Measurements from ENCODE around the gene MME. TPM values are rescaled to one million over a fixed set of nuclear protein-coding genes. Genes with fewer than 3 reads are reported as not detected.
A peak's percentile ranks its signal among the peaks of the same experiment; 100 is the strongest.
"Not testable (repeated sequence)": the region's sequence is repeated elsewhere in the genome, so short reads cannot be mapped to it uniquely, and the experiment has no call there.

Gene MME
- total RNA-seq, 2 experiments from 2014 or later = 84.4 to 118 TPM

GRCh38 chr3:155111971-155112370, 31.9 kb downstream of the MME start:
- no peaks in the 10 kb centered on the region for H4K20me1 ChIP-seq (ENCODE audit: insufficient read depth, low read length)
- peaks cover 61% of the 10 kb centered on the region; the same call in 1 of the 2 replicates for H3K79me2 ChIP-seq (ENCODE audit: insufficient read depth, low read depth, low read length)
- ChIA-PET CTCF (ENCODE audit: unreplicated experiment) (no interaction called here), POLR2A (interaction anchor here (1.1 to 3.3 kb wide), 6 partner anchors 8 to 137 kb away, joined by 3 to 18 read pairs (median 8); partner anchors contain the start of gene MME)
- H3K36me3 ChIP-seq (ENCODE audit: insufficient read depth, low read length) = peaks cover 46% of the 10 kb centered on the region
- intact Hi-C loops (cut with micrococcal nuclease; ENCODE audit: unreplicated experiment) = loop anchor here (1.0 to 5.0 kb wide), 3 partner anchors 32 to 1350 kb away; partner anchors contain the start of genes GMPS and MME
- peak overlapping the region; percentile 98 for H3K27ac ChIP-seq (ENCODE audit: low read depth, low read length, poor library complexity, severe bottlenecking)
- TF ChIP-seq EZH2phosphoT487 (IDR thresholded peaks at IDR 0.05; ENCODE audit: borderline replicate concordance, low read depth, low read length) (no peak), CTCF (conservative IDR thresholded peaks at IDR 0.05; ENCODE audit: low read length) (no peak)
- peak overlapping the region; percentile 89 for H3K4me2 ChIP-seq (ENCODE audit: low read length)
- DNase-seq (ENCODE audit: low spot score) = peak; percentile 50
- no TSS peak for BruUV-seq (replicated peaks)
- H3K9me3 ChIP-seq (ENCODE audit: low read length) = peaks cover 12% of the 10 kb centered on the region; the same call in 1 of the 2 replicates
- H3K9me2 ChIP-seq (ENCODE audit: insufficient read depth, low read length) = no peaks in the 10 kb centered on the region
- H3K4me1 ChIP-seq (ENCODE audit: insufficient read depth, low read length, poor library complexity, severe bottlenecking) = peaks cover 96% of the 10 kb centered on the region
- H2AFZ ChIP-seq (ENCODE audit: low read length) = no peak overlapping the region; the same call in 1 of the 2 replicates
- H3K4me3 ChIP-seq (ENCODE audit: low read depth, low read length, poor library complexity, severe bottlenecking) = peak overlapping the region; percentile 63

DNA sequence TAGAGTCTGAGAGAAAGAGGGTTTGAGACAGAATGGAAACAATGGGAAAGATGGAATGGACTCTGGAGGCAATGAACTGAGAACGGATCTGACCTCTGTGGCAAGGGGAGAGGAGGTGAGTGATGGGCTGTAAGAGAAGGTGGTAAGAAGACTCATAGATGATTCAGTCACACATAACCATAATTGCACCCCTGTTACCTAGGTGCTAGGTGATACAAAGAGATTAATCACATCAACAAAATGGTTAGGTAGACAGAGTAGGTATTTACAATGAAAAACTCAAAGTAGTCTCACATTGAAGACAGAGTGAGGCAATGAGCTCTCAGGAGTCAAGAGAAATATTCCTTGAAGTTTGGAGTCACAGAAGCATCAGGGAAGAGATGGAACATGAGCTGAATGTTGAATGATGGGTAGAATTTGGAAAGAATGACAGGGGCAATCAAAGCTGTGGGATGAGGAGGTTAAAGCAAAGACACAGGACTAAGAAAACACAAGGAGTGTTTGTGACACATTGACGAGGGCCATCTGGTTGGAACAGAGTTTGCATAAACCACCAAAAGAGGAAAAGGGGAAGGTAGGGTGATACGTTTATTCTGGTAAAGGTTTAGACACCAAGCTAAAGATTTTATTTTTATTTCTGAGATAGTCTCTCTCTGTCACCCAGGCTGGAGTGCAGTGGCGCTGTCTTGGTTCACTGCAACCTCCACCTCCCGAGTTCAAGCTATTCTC, 32.7 kb downstream of the MME start:
- TSS peak; percentile 91 for BruUV-seq (replicated peaks)
- peak overlapping the region; percentile 18; the same call in 1 of the 2 replicates for H2AFZ ChIP-seq (ENCODE audit: low read length)
- POLR2A ChIA-PET = interaction anchor here (0.6 to 3.3 kb wide), 14 partner anchors 9 to 186 kb away, joined by 3 to 18 read pairs (median 6); partner anchors contain the start of gene MME
- peaks cover 47% of the 10 kb centered on the region for H3K36me3 ChIP-seq (ENCODE audit: insufficient read depth, low read length)
- peaks cover 59% of the 10 kb centered on the region; the same call in 1 of the 2 replicates for H3K79me2 ChIP-seq (ENCODE audit: insufficient read depth, low read depth, low read length)
- intact Hi-C loops (cut with micrococcal nuclease; ENCODE audit: unreplicated experiment) = loop anchor here (5.0 kb wide), 2 partner anchors 759 to 1351 kb away; partner anchors contain the start of gene GMPS
- DNase-seq (ENCODE audit: low spot score) = peak; percentile 84
- H3K4me3 ChIP-seq (ENCODE audit: low read depth, low read length, poor library complexity, severe bottlenecking) = peak overlapping the region; percentile 63
- peak overlapping the region; percentile 89 for H3K4me2 ChIP-seq (ENCODE audit: low read length)
- peaks cover 8% of the 10 kb centered on the region; the same call in 1 of the 2 replicates for H3K9me3 ChIP-seq (ENCODE audit: low read length)
- TF ChIP-seq CTCF (conservative IDR thresholded peaks at IDR 0.05; ENCODE audit: low read length) (no peak; the same call in 1 of the 2 replicates), EZH2phosphoT487 (IDR thresholded peaks at IDR 0.05; ENCODE audit: borderline replicate concordance, low read depth, low read length) (no peak)
- no peaks in the 10 kb centered on the region for H4K20me1 ChIP-seq (ENCODE audit: insufficient read depth, low read length)
- peak overlapping the region; percentile 98 for H3K27ac ChIP-seq (ENCODE audit: low read depth, low read length, poor library complexity, severe bottlenecking)
- CTCF ChIA-PET (ENCODE audit: unreplicated experiment) = no interaction called here
- no peaks in the 10 kb centered on the region for H3K9me2 ChIP-seq (ENCODE audit: insufficient read depth, low read length)
- H3K4me1 ChIP-seq (ENCODE audit: insufficient read depth, low read length, poor library complexity, severe bottlenecking) = peaks cover 98% of the 10 kb centered on the region

DNA sequence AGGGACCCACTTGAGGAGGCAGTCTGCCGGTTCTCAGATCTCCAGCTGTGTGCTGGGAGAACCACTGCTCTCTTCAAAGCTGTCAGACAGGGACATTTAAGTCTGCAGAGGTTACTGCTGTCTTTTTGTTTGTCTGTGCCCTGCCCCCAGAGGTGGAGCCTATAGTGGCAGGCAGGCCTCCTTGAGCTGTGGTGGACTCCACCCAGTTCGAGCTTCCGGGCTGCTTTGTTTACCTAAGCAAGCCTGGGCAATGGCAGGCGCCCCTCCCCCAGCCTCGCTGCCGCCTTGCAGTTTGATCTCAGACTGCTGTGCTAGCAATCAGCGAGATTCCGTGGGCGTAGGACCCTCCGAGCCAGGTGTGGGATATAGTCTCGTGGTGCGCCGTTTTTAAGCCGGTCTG, 44.6 kb downstream of the MME start:
- H3K9me3 ChIP-seq (ENCODE audit: low read length); intact Hi-C loops (cut with micrococcal nuclease; ENCODE audit: unreplicated experiment); H3K27ac ChIP-seq (ENCODE audit: low read depth, low read length, poor library complexity, severe bottlenecking); DNase-seq (ENCODE audit: low spot score); H3K4me2 ChIP-seq (ENCODE audit: low read length); H3K4me3 ChIP-seq (ENCODE audit: low read depth, low read length, poor library complexity, severe bottlenecking); H3K9me2 ChIP-seq (ENCODE audit: insufficient read depth, low read length); H2AFZ ChIP-seq (ENCODE audit: low read length); H4K20me1 ChIP-seq (ENCODE audit: insufficient read depth, low read length); BruUV-seq (replicated peaks); CTCF ChIA-PET (ENCODE audit: unreplicated experiment): not testable (repeated sequence)
- peaks cover 44% of the 10 kb centered on the region for H3K36me3 ChIP-seq (ENCODE audit: insufficient read depth, low read length)
- peaks cover 35% of the 10 kb centered on the region for H3K4me1 ChIP-seq (ENCODE audit: insufficient read depth, low read length, poor library complexity, severe bottlenecking)
- POLR2A ChIA-PET = interaction anchor here (0.7 to 2.4 kb wide), 5 partner anchors 8 to 51 kb away, joined by 3 to 11 read pairs (median 4); no protein-coding TSS in a partner anchor
- peaks cover 11% of the 10 kb centered on the region; the same call in 1 of the 2 replicates for H3K79me2 ChIP-seq (ENCODE audit: insufficient read depth, low read depth, low read length)
